Measurements from ENCODE around the gene TSC1.

Gene TSC1

GRCh38 chr9:132857616-132858342 lies 86.6 kb downstream of the TSC1 start:
- no peaks in the 10 kb centered on the region for H3K9me3 ChIP-seq (ENCODE audit: severe bottlenecking)

GRCh38 chr9:132857031-132857430 lies 87.4 kb downstream of the TSC1 start:
- H3K27me3 ChIP-seq (ENCODE audit: insufficient read depth, poor library complexity, severe bottlenecking), result no peaks in the 10 kb centered on the region
- H3K36me3 ChIP-seq (ENCODE audit: low read depth), result no peaks in the 10 kb centered on the region
- no peaks in the 10 kb centered on the region for H3K4me1 ChIP-seq (ENCODE audit: insufficient read depth, poor library complexity, severe bottlenecking)
- TF ChIP-seq CTCF (IDR thresholded peaks at IDR 0.05; ENCODE audit: poor library complexity, severe bottlenecking), result no peak
- no peaks in the 10 kb centered on the region for H3K9me3 ChIP-seq (ENCODE audit: severe bottlenecking)
- DNase-seq (ENCODE audit: low spot score) (no peak), ATAC-seq (ENCODE audit: low read depth) (no peak)
- no peak overlapping the region for H3K4me3 ChIP-seq (ENCODE audit: severe bottlenecking)
- H3K27ac ChIP-seq (ENCODE audit: poor library complexity, severe bottlenecking), result no peak overlapping the region

More at GRCh38 chr9:132857616-132858342, 86.6 kb downstream of the TSC1 start:
- Histone ChIP-seq H3K4me1 (ENCODE audit: insufficient read depth, poor library complexity, severe bottlenecking) (no peaks in the 10 kb centered on the region), H3K27me3 (ENCODE audit: insufficient read depth, poor library complexity, severe bottlenecking) (no peaks in the 10 kb centered on the region), H3K4me3 (ENCODE audit: severe bottlenecking) (no peak overlapping the region), H3K36me3 (ENCODE audit: low read depth) (no peaks in the 10 kb centered on the region), H3K27ac (ENCODE audit: poor library complexity, severe bottlenecking) (no peak overlapping the region)
- ATAC-seq (ENCODE audit: low read depth) (no peak), DNase-seq (ENCODE audit: low spot score) (no peak)
- TF ChIP-seq CTCF (IDR thresholded peaks at IDR 0.05; ENCODE audit: poor library complexity, severe bottlenecking), result no peak

- H3K4me3 ChIP-seq (ENCODE audit: severe bottlenecking), result no peak overlapping the region
- no peak for TF ChIP-seq CTCF (IDR thresholded peaks at IDR 0.05; ENCODE audit: poor library complexity, severe bottlenecking)
- H3K4me1 ChIP-seq (ENCODE audit: insufficient read depth, poor library complexity, severe bottlenecking), result no peaks in the 10 kb centered on the region
- H3K27me3 ChIP-seq (ENCODE audit: insufficient read depth, poor library complexity, severe bottlenecking), result no peaks in the 10 kb centered on the region
- H3K27ac ChIP-seq (ENCODE audit: poor library complexity, severe bottlenecking), result no peak overlapping the region
- H3K36me3 ChIP-seq (ENCODE audit: low read depth), result no peaks in the 10 kb centered on the region
- H3K9me3 ChIP-seq (ENCODE audit: severe bottlenecking), result no peaks in the 10 kb centered on the region
- ATAC-seq (ENCODE audit: low read depth), result no peak
- DNase-seq (ENCODE audit: low spot score), result no peak
These were observed 88.5 kb downstream of the TSC1 start for GRCh38 chr9:132855904-132856303.

GRCh38 chr9:132854832-132855231 lies 89.6 kb downstream of the TSC1 start:
- DNase-seq (ENCODE audit: low spot score), result no peak
- Histone ChIP-seq H3K9me3 (ENCODE audit: severe bottlenecking) (no peaks in the 10 kb centered on the region), H3K27ac (ENCODE audit: poor library complexity, severe bottlenecking) (no peak overlapping the region), H3K4me3 (ENCODE audit: severe bottlenecking) (no peak overlapping the region), H3K27me3 (ENCODE audit: insufficient read depth, poor library complexity, severe bottlenecking) (no peaks in the 10 kb centered on the region), H3K4me1 (ENCODE audit: insufficient read depth, poor library complexity, severe bottlenecking) (no peaks in the 10 kb centered on the region), H3K36me3 (ENCODE audit: low read depth) (no peaks in the 10 kb centered on the region)
- no peak for TF ChIP-seq CTCF (IDR thresholded peaks at IDR 0.05; ENCODE audit: poor library complexity, severe bottlenecking)
- ATAC-seq (ENCODE audit: low read depth), result peak; percentile 59

- Histone ChIP-seq H3K27me3 (ENCODE audit: insufficient read depth, poor library complexity, severe bottlenecking) (no peaks in the 10 kb centered on the region), H3K27ac (ENCODE audit: poor library complexity, severe bottlenecking) (no peak overlapping the region), H3K4me1 (ENCODE audit: insufficient read depth, poor library complexity, severe bottlenecking) (no peaks in the 10 kb centered on the region), H3K9me3 (ENCODE audit: severe bottlenecking) (no peaks in the 10 kb centered on the region), H3K36me3 (ENCODE audit: low read depth) (no peaks in the 10 kb centered on the region), H3K4me3 (ENCODE audit: severe bottlenecking) (no peak overlapping the region)
- no peak for ATAC-seq (ENCODE audit: low read depth)
- DNase-seq (ENCODE audit: low spot score), result no peak
- TF ChIP-seq CTCF (IDR thresholded peaks at IDR 0.05; ENCODE audit: poor library complexity, severe bottlenecking), result no peak
These were observed 90.9 kb downstream of the TSC1 start for GRCh38 chr9:132853482-132853881.
